GM21825 (cell line): ENCODE measurements around the gene BRAF.
"Not testable (repeated sequence)": the region's sequence is repeated elsewhere in the genome, so short reads cannot be mapped to it uniquely, and the experiment has no call there.

ENCODE experiments used
- ATAC-seq: cut with Tn5 transposase; IDR thresholded peaks from one replicate; pipeline ENCODE4 v1.9.1; 2021; ENCODE audit warnings: mild to moderate bottlenecking, moderate library complexity; ENCODE audit not compliant: unreplicated experiment

The BRAF gene

GRCh38 chr7:140924821-140925421 lies at the start of gene BRAF:
TSS of gene BRAF (minus strand) at chr7:140924929. CDS start at chr7:140924703, 226 bp downstream.
- ATAC-seq, result peak; percentile 39

- no peak for ATAC-seq
Observed at GRCh38 chr7:140972876-140973829, 48.4 kb upstream of the BRAF start.

GRCh38 chr7:140972344-140972743 lies 47.6 kb upstream of the BRAF start:
- no peak for ATAC-seq

- ATAC-seq, result no peak
Observed at GRCh38 chr7:140967438-140967837, 42.7 kb upstream of the BRAF start.

- ATAC-seq, result no peak
Observed at GRCh38 chr7:140966561-140967233, 42.0 kb upstream of the BRAF start.

- no peak for ATAC-seq
Observed at GRCh38 chr7:140961117-140961516, 36.4 kb upstream of the BRAF start.

GRCh38 chr7:140956997-140957396 lies 32.3 kb upstream of the BRAF start:
- not testable (repeated sequence) for ATAC-seq

GRCh38 chr7:140945940-140946339 lies 21.2 kb upstream of the BRAF start:
- no peak for ATAC-seq

- not testable (repeated sequence) for ATAC-seq
Observed at GRCh38 chr7:140942242-140942641, 17.5 kb upstream of the BRAF start.

- no peak for ATAC-seq
Observed at GRCh38 chr7:140940898-140941297, 16.2 kb upstream of the BRAF start.

- no peak for ATAC-seq
Observed at GRCh38 chr7:140937702-140938264, 13.1 kb upstream of the BRAF start.

- no peak for ATAC-seq
Observed at GRCh38 chr7:140928491-140929309, 4.0 kb upstream of the BRAF start.

GRCh38 chr7:140927945-140928344 lies 3.2 kb upstream of the BRAF start:
- not testable (repeated sequence) for ATAC-seq

- no peak for ATAC-seq
Observed at GRCh38 chr7:140927351-140927750, 2.6 kb upstream of the BRAF start.

GRCh38 chr7:140926021-140926817 lies 1.5 kb upstream of the BRAF start:
- no peak for ATAC-seq

- peak; percentile 83 for ATAC-seq
Observed at GRCh38 chr7:140924019-140924820, 509 bp downstream of the BRAF start.

- peak; percentile 7 for ATAC-seq
Observed at GRCh38 chr7:140923358-140924006, 1.2 kb downstream of the BRAF start.

GRCh38 chr7:140922741-140923345 lies 1.9 kb downstream of the BRAF start:
- no peak for ATAC-seq
